Tibial nerve (tissue), 4 donors: ENCODE data around the gene TRABD2B. TPM values are rescaled to one million over a fixed set of nuclear protein-coding genes. Genes with fewer than 3 reads are reported as not detected.
A peak's percentile ranks its signal among the peaks of the same experiment; 100 is the strongest.

Experiments used
- DNase-seq, 2 donors: peaks; one replicate each; pipeline ENCODE4 v3.0.0-alpha.2; 2019; ENCODE audit warnings: low spot score in 2 of 2
- H3K27ac ChIP-seq, 4 donors: fragments of 200-600 bp; sonication (generic) in 3 of 4; one replicate each; pipeline ENCODE4 v1.5.1; 2017 to 2019; ENCODE audit warnings: mild to moderate bottlenecking in 1 of 4
- H3K27me3 ChIP-seq, 2 donors: fragments of 200-600 bp; sonication (generic) in 1 of 2; one replicate each; pipeline versions ENCODE4 v1.5.1 to v1.6.0; 2017 to 2019
- H3K36me3 ChIP-seq, 3 donors: fragments of 200-600 bp; sonication (generic); one replicate each; pipeline ENCODE4 v1.5.1; 2018 to 2019
- H3K4me1 ChIP-seq, 4 donors: fragments of 200-600 bp; sonication (generic) in 3 of 4; one replicate each; pipeline ENCODE4 v1.5.1; 2017 to 2019
- H3K4me3 ChIP-seq, 4 donors: fragments of 200-600 bp; sonication (generic) in 3 of 4; one replicate each; pipeline ENCODE4 v1.5.1; 2017 to 2019; ENCODE audit warnings: mild to moderate bottlenecking in 1 of 4, moderate library complexity in 1 of 4
- H3K9me3 ChIP-seq, 4 donors: fragments of 200-600 bp; sonication (generic) in 3 of 4; one replicate each; pipeline ENCODE4 v1.5.1; 2017 to 2019
- EP300 ChIP-seq, 2 donors: sonication (generic); formaldehyde crosslinking; IDR thresholded peaks; one replicate each; pipeline ENCODE4 v1.6.1; 2017; ENCODE audit warnings: antibody characterized with exemption in 2 of 2, mild to moderate bottlenecking in 1 of 2
- POLR2A ChIP-seq, 2 donors: fragments of 450-650 bp; IDR thresholded peaks; one replicate each; pipeline ENCODE4 v1.6.1; 2017; ENCODE audit warnings: antibody characterized with exemption in 2 of 2, mild to moderate bottlenecking in 2 of 2, moderate library complexity in 2 of 2
- WGBS, 2 donors: methylation state at CpG; one replicate each; pipeline ENCODE4 v1.1.5; 2018; 5-methylcytosine and 5-hydroxymethylcytosine counted together
- total RNA-seq, 4 donors: library from RNA; depleted of rRNA; stranded (reverse); fragments of >200 nt; gene quantifications; one replicate each; pipeline ENCODE4 v1.1.0, GENCODE V29; 2016
- TF ChIP-seq, protein P1 (sequence below), 5 experiments: fragments of 200-600 bp in 3 of 5; fragments of 450-650 bp in 2 of 5; sonication (generic) in 3 of 5; IDR thresholded peaks; one replicate each; pipeline ENCODE4 v1.5.1; 2016 to 2019; ENCODE audit warnings: antibody characterized with exemption in 5 of 5, mild to moderate bottlenecking in 3 of 5, moderate library complexity in 2 of 5

Gene TRABD2B
- total RNA-seq, 4 donors from 2014 or later: 1.3 to 4.1 (median 2.3) TPM

DNA sequence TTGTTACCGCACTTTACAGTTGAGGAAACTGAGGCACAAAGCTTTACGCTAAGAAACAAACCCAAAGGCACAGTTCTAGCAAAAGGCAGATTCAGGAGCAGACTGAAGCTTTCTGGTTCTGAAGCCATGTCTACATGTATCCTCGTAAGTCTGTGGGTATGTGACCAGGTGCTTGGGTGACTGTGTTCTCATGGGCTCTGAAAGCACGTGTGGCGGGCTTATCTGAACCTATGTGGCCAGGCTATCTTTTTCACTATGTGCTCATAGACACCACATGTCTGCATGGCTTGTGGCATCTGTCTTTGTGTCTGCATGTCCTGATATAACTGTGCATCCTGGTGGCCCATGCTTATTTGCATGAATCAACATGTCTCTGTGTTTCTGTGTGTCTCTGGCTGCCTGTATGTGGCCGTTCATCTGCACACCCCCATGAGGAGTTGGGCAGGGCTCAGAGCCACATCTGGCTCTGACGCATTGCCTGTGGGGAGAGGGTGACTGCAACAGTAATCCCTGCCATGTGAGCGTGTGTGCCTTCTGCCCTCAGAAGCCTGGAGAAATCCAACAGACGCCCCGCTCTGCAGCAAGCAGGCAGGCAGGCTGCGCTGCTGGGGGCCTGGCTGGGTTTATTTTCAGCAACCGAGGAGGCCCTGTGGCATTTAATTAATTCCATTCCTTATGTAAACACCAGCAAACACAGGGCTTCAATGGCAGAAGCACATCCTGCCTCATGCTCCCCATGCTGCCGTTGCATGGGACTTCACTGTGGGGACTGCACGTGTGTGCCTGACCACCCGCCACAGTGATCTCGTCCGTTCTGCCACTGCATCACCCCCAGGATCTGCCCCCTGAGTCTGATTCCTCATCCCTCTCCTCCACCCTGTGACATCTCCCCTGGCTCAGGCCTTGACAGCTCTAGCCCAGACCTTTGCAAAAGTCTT is 115.4 kb downstream of the TRABD2B start:
- Histone ChIP-seq H3K27me3 (no peaks in the 10 kb centered on the region), H3K9me3 (no peaks in the 10 kb centered on the region), H3K36me3 (no peaks in the 10 kb centered on the region), H3K27ac (no peak overlapping the region), H3K4me3 (no peak overlapping the region), H3K4me1 (peaks cover 0 to 5% (median 0%) of the 10 kb centered on the region in 4 donors)
- no peak for DNase-seq
- TF ChIP-seq EP300 (IDR thresholded peaks at IDR 0.05): no peak
- TF ChIP-seq, protein P1, sequence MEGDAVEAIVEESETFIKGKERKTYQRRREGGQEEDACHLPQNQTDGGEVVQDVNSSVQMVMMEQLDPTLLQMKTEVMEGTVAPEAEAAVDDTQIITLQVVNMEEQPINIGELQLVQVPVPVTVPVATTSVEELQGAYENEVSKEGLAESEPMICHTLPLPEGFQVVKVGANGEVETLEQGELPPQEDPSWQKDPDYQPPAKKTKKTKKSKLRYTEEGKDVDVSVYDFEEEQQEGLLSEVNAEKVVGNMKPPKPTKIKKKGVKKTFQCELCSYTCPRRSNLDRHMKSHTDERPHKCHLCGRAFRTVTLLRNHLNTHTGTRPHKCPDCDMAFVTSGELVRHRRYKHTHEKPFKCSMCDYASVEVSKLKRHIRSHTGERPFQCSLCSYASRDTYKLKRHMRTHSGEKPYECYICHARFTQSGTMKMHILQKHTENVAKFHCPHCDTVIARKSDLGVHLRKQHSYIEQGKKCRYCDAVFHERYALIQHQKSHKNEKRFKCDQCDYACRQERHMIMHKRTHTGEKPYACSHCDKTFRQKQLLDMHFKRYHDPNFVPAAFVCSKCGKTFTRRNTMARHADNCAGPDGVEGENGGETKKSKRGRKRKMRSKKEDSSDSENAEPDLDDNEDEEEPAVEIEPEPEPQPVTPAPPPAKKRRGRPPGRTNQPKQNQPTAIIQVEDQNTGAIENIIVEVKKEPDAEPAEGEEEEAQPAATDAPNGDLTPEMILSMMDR (IDR thresholded peaks at IDR 0.05): no peak
- TF ChIP-seq POLR2A (IDR thresholded peaks at IDR 0.05): no peak
- WGBS, 2 donors: 70 to 74% methylated on average over 13 to 17 of the region's 17 CpGs

DNA sequence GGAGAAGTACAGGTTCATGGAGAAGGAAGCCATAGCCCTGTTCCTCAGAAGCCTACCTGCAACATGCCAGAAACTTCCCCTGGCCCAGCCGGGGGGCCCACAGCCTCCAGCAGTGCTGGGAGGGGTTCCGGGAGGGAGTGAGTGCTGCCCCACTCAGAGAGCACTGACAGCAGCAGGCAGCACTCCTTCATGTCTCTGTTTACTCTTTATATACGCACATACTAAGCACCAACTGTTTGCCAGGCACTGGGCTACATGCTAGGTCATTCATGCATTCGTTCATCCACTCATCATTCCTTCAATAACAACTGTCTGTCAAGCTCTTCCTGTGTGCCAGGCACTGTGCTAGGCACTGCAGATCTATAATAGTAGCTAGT is 120.6 kb downstream of the TRABD2B start:
- H3K27ac ChIP-seq: peak overlapping the region in 2 of 4 donors; percentile 43 to 68
- H3K4me3 ChIP-seq: no peak overlapping the region
- peaks cover 0 to 32% (median 3%) of the 10 kb centered on the region in 4 donors for H3K4me1 ChIP-seq
- 85 to 95% methylated on average over 4 of the region's 4 CpGs for WGBS, 2 donors
- TF ChIP-seq POLR2A (IDR thresholded peaks at IDR 0.05) (no peak), EP300 (IDR thresholded peaks at IDR 0.05) (no peak)
- TF ChIP-seq, protein P1 (IDR thresholded peaks at IDR 0.05): no peak
- no peaks in the 10 kb centered on the region for H3K36me3 ChIP-seq
- no peak for DNase-seq
- H3K9me3 ChIP-seq: no peaks in the 10 kb centered on the region
- H3K27me3 ChIP-seq: no peaks in the 10 kb centered on the region

DNA sequence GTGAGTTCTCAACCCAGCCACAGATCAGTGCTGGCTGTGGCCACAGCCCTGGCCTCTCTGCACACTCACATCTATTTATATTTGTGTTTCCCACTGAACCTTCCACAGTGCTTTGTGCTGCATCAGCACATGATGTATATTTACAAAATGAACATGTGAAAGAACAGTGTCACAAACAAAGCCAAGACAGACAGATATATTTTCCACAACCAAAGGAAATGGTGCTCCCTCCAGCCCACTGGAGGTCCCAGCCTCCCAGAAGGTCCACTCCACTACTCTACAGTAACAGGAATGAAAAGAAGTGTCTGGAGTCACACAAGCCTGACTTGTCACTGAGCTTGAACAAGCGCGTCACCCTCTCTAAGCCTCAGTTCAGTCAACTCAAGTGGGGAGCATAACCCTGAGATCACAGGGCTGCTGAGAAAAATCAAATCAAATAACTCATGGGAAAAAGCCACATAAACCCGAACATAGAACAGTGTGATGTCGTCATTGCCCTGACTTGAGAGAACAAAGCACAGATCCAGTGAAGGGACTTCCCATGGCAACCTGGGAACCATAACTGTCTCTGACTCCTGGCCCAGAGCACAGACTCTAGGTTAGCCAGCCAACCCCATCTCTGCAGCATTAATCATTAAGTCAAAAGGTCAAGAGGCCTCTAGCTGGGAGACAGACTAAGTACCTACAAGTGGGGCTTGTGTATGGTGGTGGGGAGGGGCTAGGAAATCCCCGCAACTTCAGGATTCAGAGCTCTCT is 121.2 kb downstream of the TRABD2B start:
- no peak overlapping the region for H3K4me3 ChIP-seq
- no peaks in the 10 kb centered on the region for H3K27me3 ChIP-seq
- no peak for TF ChIP-seq EP300 (IDR thresholded peaks at IDR 0.05)
- no peak for TF ChIP-seq POLR2A (IDR thresholded peaks at IDR 0.05)
- TF ChIP-seq, protein P1 (IDR thresholded peaks at IDR 0.05): no peak
- H3K27ac ChIP-seq: peak overlapping the region in 2 of 4 donors; percentile 43 to 68
- 54 to 56% methylated on average over 5 of the region's 5 CpGs for WGBS, 2 donors
- peaks cover 0 to 34% (median 3%) of the 10 kb centered on the region in 4 donors for H3K4me1 ChIP-seq
- no peak for DNase-seq
- no peaks in the 10 kb centered on the region for H3K36me3 ChIP-seq
- no peaks in the 10 kb centered on the region for H3K9me3 ChIP-seq

DNA sequence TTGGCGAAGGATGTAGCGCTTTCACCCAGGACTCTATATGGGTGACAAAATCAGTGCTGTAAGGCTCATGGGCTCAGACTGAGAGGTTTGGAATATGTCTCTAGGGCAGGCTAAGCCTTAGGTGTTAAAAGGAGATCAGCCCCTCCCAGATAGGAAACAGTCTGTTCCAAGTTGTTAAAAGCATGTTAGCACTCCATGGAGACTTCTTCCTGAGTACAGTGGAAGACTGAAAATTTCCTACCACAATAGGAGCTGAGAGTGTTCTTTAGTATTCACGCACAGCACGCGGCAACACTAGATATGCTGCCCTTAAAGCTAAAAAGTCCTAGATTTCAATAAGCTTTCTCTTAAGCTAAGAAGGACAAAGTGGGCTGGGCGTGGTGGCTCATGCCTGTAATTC is 122.1 kb downstream of the TRABD2B start:
- Histone ChIP-seq H3K9me3 (no peaks in the 10 kb centered on the region), H3K36me3 (no peaks in the 10 kb centered on the region), H3K4me1 (peaks cover 0 to 34% (median 3%) of the 10 kb centered on the region in 4 donors), H3K27ac (peak overlapping the region in 1 of 4 donors; percentile 14), H3K4me3 (no peak overlapping the region), H3K27me3 (no peaks in the 10 kb centered on the region)
- no peak for DNase-seq
- WGBS, 2 donors: 71 to 79% methylated on average over 6 of the region's 6 CpGs
- TF ChIP-seq EP300 (IDR thresholded peaks at IDR 0.05) (no peak), POLR2A (IDR thresholded peaks at IDR 0.05) (no peak)
- TF ChIP-seq, protein P1 (IDR thresholded peaks at IDR 0.05): no peak
